GM11168 (cell line): ENCODE results near the gene TCF4.

Experiments used
- in situ Hi-C: fragments of 300-500 bp; cut with MboI; formaldehyde crosslinking; loops from one replicate; pipeline ENCODE4 v1.12.0; 2022; ENCODE audit warnings: low sequenced_read_pairs; ENCODE audit not compliant: unreplicated experiment

The TCF4 gene

DNA sequence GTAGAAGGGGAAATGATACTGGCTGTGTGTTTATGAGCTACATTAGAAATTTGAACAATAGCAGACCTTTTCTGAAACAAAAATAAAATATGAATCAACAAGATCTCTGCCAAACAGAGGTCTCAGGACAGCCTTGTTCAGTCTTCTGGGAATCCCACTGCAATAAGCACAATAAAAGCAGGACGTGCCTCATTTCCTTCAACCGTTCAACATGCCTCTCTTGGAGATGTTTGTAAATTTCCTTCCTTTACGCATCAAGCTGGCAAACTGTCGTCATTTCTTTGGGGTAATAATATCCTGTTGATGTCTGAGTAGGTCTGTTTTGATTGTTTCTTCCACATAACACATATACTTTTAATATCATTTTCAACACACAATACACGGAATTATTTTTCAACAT lies 77.2 kb downstream of the TCF4 start:
- in situ Hi-C loops, result no loop called here

DNA sequence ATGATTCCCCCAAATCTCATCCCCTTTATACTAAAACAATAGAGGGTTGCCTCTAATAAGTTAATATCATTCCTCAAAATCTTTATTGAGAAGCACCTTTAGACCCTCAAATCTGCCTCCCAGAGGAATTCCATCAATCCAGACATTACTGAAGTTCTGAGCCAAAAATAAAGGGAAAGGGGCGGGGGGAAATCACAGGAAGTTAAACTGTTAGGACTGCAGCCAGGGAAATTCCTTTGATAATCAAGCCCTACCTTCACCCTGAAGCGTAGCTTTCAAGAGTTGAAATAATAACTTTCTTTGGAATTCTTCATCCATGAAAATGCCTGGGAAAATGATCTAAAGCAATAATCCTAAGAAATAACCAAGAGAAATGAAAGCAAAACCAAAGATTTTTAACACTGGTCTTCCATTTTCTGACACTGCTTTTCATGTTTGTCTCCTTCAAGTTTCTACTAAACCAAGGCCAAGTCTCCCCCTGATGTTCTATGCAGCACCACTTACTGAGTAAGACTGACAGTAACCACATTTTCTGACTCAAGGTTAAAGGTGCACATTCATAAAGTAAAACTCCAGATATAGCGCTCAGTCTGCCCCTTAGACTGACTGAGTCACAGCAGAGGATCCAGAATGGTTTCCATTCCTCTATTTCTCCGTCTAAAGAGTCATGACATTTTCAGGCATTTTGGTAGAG lies 78.2 kb downstream of the TCF4 start:
- in situ Hi-C loops, result no loop called here

DNA sequence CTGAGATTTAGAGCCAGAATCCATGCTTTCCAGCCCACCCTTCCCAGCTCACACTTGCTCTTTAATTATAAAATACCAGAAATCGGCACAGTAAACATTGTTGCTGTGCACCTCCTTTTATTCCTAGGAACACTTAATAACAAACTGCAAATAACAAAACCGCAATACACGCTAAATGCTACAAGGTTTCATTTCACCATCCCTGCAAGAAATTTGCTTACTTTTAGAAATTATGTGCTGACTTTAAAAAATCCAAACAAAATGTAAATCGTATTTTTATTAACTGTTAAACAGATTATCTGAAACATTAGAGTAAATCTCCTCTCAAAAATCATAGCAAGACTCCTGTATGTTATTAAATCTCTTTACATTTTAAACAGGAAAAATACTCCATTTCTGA lies 79.3 kb downstream of the TCF4 start:
- in situ Hi-C loops, result no loop called here

DNA sequence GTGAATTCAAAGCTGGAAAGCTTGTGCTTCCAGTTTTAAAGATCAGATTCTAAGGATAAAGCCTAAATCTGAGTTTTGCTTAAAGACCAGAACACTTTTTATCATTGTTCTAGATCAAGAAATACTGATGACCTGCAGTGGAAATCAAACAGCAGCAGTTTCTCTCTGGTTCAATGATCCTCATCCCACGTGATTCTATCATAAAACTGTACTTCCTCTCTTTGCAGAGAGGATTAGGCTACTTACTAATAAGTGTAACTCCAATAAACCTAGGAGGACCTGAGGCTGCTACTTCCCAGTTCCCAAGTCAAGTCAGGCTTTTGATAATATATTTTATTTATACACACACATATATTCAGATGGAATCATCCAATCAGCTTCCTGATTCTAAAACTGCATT lies 81.9 kb downstream of the TCF4 start:
- in situ Hi-C loops, result no loop called here

DNA sequence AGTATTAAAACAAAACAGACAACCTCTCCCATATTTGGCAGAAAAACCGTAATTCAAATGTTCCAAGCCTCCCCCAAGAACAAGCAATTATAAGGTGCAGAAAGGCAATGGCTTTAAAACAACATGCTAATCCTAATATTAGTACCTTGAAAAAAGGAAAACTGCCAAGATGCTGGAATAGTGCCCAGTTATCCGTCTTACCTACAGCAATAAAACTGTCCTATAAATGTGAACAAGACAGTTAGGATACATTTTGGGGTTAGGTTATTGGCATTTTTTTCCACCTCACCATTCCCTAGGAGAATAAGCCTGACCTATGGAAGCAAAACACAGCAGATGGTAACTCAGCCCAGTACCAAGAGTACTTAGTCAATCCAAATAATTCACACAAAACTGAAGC lies 83.2 kb downstream of the TCF4 start:
- in situ Hi-C loops, result no loop called here

DNA sequence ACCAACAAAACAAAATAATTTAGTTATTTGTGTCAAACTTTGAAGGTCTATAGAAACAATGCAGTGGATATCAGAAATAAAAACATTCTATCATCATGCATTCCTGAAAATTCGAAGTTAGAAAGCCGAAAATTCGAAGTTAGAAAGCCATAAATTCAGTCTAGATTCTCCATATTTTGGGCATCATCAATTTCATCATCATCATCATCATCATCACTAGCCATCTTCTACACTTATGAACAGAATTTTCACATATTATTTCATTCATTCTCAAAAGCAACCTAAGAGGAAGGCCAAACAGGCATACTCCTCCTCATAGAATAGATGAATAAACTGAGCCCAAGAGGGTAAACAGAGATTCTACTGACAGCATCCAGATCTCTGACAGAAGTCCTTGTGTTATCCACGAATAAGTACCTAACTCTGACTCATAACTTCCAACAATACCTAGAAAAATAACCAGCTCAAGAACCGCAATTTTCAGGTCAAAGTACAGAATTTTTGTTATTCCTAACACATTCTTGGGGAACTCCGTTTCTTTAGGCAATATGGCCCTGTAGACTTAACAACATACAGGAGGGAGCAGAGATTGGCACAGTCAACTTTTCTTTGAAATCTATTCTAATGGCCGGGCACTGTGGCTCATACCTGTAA lies 84.7 kb downstream of the TCF4 start:
- in situ Hi-C loops, result no loop called here

DNA sequence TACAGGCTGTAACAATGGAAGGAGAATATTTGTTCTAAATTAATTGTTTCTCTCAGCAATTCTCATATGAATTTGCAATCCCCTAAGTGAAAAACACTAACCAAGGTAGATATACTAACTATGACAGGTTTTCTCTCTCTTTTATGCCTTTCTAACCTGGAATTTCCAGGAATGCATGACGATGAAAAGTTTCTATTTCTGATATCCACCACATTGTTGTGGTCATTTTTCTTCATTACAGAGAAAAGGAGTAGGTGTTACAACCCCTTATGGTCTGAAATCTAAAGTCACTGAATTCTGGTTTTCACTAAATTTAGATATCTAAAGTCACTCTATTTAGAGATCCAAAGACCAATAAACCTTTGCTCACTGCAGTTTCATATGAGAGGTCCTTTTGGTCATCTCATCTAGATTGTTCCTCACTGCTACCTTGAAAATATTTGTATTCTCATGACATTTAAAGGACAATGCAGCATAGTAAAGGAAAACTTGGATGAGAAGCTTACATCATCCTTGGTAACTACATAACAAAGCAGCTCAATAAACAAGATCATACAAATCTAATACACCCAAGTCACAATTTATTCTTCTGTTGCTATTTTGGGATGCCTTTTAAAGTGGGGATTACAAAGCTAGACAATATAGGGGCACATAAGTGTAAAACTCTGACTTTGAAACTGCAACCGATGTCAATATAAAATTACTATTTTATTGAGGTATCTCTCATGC lies 85.8 kb downstream of the TCF4 start:
- in situ Hi-C loops, result no loop called here

DNA sequence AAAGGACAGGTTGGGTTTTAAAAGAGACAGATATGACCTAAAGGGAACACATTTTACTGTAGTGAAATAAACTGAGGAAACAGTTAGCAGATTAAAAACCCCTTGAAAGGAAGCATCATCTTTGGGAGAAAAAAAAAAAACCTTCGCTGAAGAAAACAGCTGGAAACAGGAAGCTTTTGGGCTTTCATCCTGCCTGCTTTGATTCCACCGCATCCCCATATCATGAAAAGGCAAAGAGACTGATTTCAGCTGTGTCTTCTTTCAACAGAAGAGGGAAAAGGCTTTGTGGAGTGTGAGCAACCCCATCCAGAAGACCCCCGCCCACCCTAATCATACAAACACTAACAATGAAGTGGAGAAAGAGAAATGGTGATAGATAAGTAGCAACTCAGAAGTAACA lies 86.4 kb downstream of the TCF4 start:
- in situ Hi-C loops, result no loop called here

DNA sequence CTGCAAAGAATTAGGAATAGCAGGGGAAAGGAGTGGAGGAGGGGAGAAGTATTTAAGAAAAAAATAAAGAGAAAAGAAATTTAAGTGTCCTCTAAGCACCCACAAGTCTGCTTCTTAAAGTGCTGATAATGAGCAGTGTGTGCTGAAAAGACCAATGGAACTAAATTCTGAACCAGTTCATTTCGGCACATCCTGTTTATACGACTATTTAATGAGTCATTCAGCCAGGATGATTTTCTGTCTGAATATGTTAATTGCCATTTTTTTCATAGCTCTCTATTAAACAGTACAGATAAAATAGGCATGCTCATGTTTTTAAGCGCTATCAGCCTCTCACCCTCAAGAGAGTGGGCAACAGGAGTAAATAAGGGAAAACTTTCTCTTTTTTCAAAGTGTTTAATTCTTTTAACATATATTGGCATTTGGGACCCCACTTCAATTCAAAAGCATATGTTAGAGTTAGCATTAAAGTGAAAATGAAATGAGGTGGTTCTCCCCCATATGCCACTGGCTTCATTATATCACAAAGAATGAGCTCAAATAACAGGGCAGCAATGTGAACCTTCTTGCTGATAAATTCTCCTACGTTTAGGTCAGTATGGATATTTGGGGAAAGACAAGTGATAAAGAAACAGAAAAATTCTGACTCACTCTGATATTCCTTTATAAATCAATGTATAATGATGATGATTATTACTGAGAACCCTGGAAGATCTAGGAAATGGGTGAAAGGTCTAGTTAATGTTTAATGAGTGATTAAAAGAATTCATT lies 87.5 kb downstream of the TCF4 start:
- in situ Hi-C loops, result no loop called here

DNA sequence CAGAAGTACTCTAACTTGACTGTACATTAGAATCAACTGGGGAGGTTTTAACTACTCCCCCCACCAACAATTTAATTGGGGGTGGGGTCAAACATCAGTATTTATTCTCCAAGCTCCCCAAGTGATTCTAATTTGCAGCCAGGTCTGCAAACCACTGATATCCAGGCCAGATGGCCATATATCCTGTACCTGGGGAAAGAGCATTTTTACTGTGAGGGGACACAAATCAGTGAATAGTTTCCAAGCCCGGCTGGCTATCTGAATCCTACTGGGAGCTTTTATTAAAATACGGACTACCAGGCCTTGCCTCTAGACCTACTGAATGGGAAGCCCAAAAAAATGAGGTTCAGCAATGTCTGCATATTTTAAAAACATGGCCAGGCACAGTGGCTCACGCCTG lies 88.5 kb downstream of the TCF4 start:
- in situ Hi-C loops, result no loop called here

DNA sequence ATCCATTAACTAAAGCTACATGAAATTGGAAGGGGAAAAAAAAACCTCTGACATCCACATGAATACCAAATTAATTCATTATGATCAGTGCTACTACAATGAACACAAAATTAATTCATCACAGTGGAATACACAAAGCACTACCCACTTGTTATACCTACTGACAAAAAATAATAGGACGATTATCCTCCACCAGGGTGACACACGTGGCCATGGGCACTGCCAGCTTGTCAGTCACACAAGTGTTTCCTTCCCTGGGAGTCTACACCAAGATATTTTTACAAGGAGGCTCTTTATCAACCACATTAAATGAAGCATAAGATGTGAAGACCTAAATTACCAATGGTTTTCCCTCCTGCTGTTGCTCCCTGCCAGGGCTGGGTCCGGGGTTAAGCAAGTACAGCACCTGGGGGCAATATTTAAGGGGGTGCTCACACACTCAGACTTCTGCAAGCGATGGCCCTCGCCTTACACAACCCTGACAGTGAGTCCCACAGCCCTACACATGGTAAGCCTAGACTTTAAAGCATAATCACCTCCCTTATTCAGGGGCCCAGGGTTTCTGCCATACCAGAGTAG lies 90.1 kb downstream of the TCF4 start:
- in situ Hi-C loops, result no loop called here

DNA sequence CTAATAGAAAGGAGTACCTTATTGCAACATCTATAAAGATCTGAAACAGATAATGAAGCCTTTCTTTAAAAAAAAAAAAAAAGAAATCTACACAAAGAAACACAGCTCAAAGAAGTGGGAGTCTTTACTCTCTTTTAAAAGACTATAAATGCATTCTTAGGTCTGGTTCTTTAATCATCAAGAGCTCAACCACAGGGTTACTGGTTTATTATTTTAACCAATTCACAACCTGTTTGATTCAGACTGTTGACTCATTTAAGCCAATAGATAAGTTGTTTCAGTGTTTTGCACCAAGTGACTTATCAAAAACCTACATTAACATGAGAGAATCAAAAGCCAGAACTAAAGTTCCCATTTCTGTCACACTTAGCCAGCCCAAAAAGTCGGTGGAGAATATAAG lies 93.1 kb downstream of the TCF4 start:
- in situ Hi-C loops, result no loop called here

DNA sequence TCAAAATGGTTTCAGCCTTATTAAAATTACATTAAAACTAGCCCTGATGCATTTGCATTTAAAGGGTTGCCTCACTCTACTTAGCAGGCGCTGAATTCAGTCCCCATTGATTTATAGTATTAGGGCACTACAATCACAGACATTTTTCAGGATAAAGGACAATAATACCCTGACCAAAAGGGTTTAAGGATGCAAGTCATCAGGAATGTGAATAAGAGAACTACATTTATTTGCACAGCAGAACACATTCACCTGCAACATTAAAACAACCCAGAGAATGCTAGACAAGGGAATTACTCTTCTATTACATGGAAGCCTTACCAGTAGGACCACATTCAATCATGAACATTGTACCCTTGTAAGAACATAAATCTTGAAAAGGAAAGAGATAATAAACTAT lies 93.6 kb downstream of the TCF4 start:
- in situ Hi-C loops, result no loop called here

DNA sequence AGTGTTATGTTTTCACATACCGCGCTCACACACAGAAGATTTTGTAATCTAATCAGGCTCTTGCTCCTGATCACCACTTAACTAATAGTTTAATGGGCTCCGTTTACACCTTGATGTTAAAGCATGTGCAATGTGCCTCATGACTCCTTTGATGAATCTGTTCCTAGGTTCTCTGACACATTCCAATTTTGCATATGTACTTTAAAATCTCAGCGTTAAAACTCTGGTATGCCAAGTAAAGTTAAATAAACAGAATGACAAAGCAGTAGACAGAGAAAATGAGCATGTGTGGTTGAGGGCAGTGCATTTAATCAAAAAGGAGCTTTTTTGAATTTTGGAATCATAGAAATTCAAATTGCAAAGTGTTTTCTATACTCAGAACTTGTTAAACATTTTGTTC lies 96.4 kb downstream of the TCF4 start:
- in situ Hi-C loops, result no loop called here

DNA sequence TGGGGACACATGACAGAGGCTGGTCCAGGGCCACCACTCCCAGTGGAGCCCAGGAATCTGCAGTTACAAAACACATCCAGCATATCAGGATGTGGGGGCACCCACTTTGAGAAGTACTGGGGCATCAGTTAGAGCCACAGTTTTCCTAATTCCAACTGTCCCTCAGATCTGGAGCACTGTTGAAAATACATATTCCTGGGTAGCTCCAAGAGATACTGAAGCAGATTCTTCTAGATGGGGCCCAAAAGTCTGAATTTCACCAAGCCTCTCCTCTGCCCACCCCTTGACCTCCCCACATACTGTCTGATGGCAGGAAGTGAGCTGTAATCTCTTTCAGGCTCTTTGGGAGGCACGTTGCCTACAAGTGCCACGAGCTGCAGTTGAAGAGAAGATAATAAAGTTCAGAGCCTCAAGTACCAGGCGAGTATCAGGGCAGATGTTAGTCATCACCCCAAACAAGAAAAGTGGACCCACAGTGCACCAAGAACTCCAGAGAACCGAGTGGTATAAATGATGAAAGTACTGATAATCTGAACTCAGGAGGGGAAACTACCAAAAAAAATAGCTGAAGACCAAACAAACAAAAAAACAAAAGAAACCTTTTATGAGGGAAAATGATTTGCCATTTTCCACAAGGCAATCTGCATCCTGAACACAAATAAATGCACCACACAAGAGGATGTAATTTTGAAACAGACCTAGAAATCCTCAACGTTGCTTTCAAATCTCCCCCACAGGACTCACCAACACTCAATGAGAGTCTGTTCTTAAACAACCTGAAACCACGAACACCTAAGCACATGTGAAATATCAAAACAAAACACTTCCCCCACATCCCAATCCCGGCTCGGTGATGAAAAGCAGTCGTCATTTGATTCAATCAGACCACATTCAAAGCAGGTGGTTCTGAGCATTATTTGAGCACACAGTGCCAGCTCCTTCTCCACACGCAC lies 98.7 kb downstream of the TCF4 start:
- in situ Hi-C loops, result no loop called here

DNA sequence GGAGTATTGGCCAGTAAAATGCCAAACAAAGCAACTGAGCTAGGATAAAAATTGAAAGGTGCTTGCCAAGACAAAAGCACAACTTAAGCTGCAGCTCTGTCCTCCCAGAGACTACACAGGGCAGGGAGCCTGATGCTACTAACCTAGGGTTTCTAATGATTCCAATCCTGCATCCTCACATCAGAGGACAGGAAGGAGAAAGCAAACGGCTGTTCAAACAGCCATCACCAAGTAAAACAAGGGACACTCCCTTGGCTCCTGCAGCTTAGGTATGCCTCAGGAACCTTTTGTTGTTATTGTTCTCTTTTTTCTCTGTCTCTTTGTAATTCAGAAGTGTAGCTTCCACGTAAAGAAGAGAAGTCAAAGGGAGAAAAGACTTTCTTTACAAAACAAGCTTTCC lies 99.5 kb downstream of the TCF4 start:
- in situ Hi-C loops, result no loop called here

DNA sequence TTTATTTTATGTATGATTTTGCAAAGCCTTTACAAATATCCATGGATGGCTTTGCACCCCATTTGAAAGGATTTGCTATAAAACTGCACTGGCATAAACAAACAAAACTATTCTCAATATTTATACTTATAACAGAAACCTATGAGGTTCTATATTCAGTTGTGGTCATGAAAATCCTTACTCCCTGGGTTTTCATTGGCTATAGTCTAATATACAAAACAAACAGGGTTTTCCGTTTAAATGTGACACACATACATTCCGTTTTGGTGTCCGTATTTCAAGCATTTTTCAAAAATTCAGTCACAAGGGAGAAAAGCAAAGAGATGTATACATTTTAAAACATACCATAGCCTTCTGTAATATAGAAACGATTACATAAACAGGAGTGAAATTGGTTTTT lies 100.0 kb downstream of the TCF4 start:
- in situ Hi-C loops, result no loop called here

DNA sequence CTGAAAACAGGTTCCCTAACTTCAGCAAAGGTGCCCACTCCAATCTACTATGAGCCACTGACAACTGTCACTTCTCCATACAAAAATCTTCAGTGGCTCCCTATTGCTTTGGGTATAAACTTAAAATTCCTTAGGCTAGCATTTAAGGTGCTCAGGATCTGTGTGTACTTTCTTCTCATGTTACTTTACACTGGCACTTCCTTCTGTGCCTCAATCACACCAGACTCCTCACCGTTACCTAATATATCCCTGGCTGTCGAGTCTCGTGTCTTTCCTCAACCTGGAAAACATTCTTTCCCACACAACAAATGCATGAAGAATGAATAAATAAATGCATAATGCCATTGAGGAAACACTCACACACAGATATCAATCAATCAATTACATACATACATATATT lies 101.1 kb downstream of the TCF4 start:
- in situ Hi-C loops, result no loop called here

DNA sequence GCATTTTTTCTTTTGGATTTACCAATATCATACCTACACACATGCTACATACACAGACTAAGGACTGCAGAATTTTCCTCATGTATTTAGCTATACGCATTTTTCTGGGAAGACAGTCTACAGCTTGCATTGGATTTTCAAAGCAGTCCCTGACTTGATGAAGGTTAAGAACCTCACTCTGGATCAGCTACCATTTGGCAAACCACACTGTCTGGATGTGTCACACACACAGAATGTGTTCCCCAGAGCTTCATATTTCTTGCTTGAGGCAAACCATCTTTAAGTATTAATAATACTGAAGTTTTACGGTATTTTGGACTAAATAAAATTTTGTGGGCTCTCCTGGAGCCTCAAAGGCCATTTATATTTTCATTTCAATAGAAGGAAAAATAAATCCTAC lies 102.3 kb downstream of the TCF4 start:
- in situ Hi-C loops, result no loop called here

DNA sequence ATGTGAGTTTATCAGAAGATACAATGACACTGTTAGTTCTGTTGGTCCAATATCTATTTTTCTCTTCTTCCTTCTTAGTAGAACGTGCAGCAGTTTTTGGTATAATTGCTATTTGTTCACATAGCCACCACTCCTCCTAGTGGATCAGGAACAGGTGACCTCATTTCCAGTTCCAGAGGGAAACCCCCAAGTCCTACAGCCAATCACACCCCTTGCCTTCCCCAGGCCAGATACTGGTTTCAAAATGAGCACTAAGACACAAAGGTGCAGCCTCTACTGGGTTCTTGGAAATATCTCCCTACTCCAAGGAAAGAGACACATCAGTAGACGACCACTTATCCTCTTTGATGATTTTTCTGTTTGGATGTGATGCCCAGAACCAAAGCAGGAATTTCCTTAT lies 103.2 kb downstream of the TCF4 start:
- in situ Hi-C loops, result no loop called here
